Glutamatergic neuron (in vitro differentiated cells): ENCODE results near the gene IRX4. TPM values are rescaled to one million over a fixed set of nuclear protein-coding genes. Genes with fewer than 3 reads are reported as not detected.

ENCODE experiments used
- DNase-seq: peaks from one replicate; pipeline ENCODE4 v3.0.0; 2022
- H3K27ac Mint-ChIP-seq: one replicate; pipeline ENCODE4 v1.8.0; 2020; ENCODE audit warnings: mild to moderate bottlenecking, mixed read lengths, inconsistent platforms; ENCODE audit not compliant: unreplicated experiment
- H3K27me3 Mint-ChIP-seq: one replicate; pipeline ENCODE4 v1.8.0; 2020; ENCODE audit warnings: mild to moderate bottlenecking, moderate library complexity, mixed read lengths, inconsistent platforms; ENCODE audit not compliant: unreplicated experiment
- H3K36me3 Mint-ChIP-seq: one replicate; pipeline ENCODE4 v1.8.0; 2020; ENCODE audit warnings: mild to moderate bottlenecking, mixed read lengths, inconsistent platforms; ENCODE audit not compliant: unreplicated experiment
- H3K4me1 Mint-ChIP-seq: one replicate; pipeline ENCODE4 v1.8.0; 2020; ENCODE audit warnings: mild to moderate bottlenecking, low read depth, mixed read lengths, inconsistent platforms; ENCODE audit not compliant: unreplicated experiment
- H3K4me3 Mint-ChIP-seq: one replicate; pipeline ENCODE4 v1.8.0; 2020; ENCODE audit warnings: mild to moderate bottlenecking, mixed read lengths, inconsistent platforms; ENCODE audit not compliant: unreplicated experiment
- H3K9me3 Mint-ChIP-seq: one replicate; pipeline ENCODE4 v1.8.0; 2020; ENCODE audit warnings: mild to moderate bottlenecking, moderate library complexity, mixed read lengths, inconsistent platforms; ENCODE audit not compliant: unreplicated experiment
- total RNA-seq: library from RNA; stranded (reverse); fragmentation: NEBNext Ultra II Directional; extraction: Animal tissue kit (Norgen Biotek cat#: 25700); gene quantifications from one replicate; pipeline ENCODE4 v1.2.1, GENCODE V29; 2021; ENCODE audit not compliant: unreplicated experiment
- TF ChIP-seq, protein P1 (sequence below): fragments of 200-600 bp; sonication (generic); IDR thresholded peaks from one replicate; pipeline ENCODE4 v1.5.0; 2021; ENCODE audit not compliant: partially characterized antibody, unreplicated experiment

The IRX4 gene
- total RNA-seq, 1 donor from 2014 or later = 0.20 TPM

DNA sequence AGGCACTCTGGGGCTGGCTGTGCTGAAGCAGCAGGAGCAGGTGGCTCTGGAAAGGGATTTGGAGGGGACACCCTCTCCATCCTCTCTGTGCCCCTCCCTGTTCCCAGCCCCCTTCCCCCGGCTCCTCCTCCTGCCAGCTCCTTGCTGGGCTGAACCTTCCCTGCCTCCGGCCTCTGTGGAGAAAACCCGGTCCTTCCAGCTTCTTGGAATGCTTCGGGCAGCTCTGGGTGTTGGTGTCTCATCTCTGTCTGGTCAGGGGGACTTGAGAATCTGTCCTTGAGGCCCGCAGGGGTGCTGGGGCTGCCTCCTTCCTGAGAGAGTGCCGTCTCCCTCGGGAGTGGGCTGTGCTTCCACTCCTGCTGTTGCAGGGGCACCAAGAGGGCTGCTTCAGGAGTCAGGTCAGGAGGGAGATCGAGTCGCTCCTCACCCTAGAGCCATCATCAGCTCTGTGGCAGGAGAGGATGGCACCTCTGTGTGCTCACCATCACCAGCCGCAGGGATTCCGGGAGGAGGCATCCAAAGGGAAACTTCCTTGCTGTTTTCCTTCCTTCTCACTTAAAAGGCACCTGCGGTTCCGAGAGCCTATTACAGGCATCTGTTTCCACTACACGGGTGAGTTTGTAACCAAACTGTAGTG lies 50.9 kb downstream of the IRX4 start:
- no peaks in the 10 kb centered on the region for H3K27me3 Mint-ChIP-seq
- no peak for DNase-seq
- TF ChIP-seq, protein P1, sequence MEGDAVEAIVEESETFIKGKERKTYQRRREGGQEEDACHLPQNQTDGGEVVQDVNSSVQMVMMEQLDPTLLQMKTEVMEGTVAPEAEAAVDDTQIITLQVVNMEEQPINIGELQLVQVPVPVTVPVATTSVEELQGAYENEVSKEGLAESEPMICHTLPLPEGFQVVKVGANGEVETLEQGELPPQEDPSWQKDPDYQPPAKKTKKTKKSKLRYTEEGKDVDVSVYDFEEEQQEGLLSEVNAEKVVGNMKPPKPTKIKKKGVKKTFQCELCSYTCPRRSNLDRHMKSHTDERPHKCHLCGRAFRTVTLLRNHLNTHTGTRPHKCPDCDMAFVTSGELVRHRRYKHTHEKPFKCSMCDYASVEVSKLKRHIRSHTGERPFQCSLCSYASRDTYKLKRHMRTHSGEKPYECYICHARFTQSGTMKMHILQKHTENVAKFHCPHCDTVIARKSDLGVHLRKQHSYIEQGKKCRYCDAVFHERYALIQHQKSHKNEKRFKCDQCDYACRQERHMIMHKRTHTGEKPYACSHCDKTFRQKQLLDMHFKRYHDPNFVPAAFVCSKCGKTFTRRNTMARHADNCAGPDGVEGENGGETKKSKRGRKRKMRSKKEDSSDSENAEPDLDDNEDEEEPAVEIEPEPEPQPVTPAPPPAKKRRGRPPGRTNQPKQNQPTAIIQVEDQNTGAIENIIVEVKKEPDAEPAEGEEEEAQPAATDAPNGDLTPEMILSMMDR = no peak
- H3K27ac Mint-ChIP-seq = no peak overlapping the region
- H3K9me3 Mint-ChIP-seq = no peaks in the 10 kb centered on the region
- peaks cover 24% of the 10 kb centered on the region for H3K4me1 Mint-ChIP-seq
- peak overlapping the region; percentile 42 for H3K4me3 Mint-ChIP-seq
- no peaks in the 10 kb centered on the region for H3K36me3 Mint-ChIP-seq

DNA sequence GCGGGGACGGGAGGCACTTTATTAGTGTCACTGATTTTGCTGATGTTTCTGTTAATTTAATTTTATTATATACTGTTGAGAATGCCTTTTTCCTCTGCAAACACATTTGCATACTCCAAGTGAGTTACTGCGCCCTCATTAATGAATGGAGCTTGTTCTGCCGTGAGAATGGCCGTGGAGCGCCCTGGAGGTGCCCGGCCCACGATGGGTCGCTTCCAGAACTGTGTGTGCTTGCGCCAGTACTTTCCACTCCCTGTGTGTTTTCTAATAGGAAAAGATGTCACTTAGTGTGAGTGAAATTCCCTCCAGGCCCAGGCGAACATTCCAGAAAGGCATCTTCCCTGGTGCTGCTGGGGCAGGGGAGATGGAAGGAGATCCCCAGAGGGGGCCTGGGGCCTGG lies 51.5 kb downstream of the IRX4 start:
- H3K36me3 Mint-ChIP-seq = no peaks in the 10 kb centered on the region
- H3K27ac Mint-ChIP-seq = no peak overlapping the region
- peaks cover 24% of the 10 kb centered on the region for H3K4me1 Mint-ChIP-seq
- no peak overlapping the region for H3K4me3 Mint-ChIP-seq
- DNase-seq = no peak
- TF ChIP-seq, protein P1 = no peak
- H3K9me3 Mint-ChIP-seq = no peaks in the 10 kb centered on the region
- H3K27me3 Mint-ChIP-seq = no peaks in the 10 kb centered on the region

DNA sequence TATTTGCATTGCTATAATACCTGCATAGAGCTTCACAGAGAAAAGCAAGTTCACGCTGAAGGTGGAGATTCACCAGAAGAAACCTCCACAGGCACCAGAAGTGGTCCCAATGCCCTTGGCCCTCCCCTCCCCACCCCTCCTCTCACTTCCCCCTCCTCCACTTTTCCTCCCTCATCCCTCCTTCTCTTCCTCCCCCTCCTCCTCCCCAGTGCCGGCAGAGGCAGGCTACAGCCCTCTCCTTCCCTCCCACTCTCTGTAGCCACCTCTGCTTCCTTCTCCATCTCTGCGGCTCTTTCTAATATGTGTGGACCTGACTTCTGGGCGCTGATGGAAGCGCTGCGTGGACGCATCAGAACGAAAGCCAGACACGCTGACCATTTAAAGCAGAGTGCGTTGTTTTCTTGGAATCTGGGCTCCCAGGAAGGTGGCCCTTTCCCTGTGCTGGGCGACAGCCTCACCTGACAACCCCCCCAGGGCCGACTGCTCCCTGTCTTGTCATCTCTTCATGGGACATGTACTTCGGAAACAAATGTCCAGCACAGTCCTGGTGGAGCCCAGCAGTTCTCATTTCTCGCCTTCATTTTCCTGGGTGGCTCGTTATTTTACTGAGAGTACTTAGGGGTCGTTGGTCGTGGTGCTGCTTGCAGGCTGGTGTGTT lies 52.0 kb downstream of the IRX4 start:
- peaks cover under 1% of the 10 kb centered on the region for H3K27me3 Mint-ChIP-seq
- no peak overlapping the region for H3K4me3 Mint-ChIP-seq
- no peak overlapping the region for H3K27ac Mint-ChIP-seq
- H3K36me3 Mint-ChIP-seq = no peaks in the 10 kb centered on the region
- TF ChIP-seq, protein P1 = no peak
- peaks cover 20% of the 10 kb centered on the region for H3K4me1 Mint-ChIP-seq
- peaks cover under 1% of the 10 kb centered on the region for H3K9me3 Mint-ChIP-seq
- DNase-seq = no peak

DNA sequence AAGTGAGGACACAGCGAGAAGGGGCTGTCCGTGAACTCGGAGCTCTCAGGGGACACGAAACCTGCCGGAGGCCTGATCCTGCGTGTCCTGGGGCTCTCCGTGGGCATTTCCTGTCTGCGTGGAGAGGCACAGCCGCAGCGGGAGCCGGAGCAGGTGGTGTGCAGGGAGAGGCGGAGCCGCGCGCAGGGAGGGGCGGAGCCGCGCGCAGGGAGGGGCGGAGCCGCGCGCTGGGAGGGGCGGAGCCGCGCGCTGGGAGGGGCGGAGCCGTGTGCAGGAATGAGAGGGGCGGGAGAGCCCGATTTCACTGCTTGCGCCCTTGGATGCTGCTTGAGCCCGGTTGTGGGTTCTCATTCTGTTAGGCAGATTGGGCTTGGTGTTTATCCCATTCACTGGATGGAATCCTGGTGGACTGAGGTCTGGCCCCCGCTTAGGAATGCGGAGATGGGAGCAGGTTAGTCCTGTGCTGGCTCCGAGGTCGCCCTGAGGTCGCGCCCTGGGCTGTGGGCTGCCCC lies 54.8 kb downstream of the IRX4 start:
- H3K9me3 Mint-ChIP-seq = peaks cover 4% of the 10 kb centered on the region
- H3K27me3 Mint-ChIP-seq = peaks cover 4% of the 10 kb centered on the region
- H3K4me3 Mint-ChIP-seq = no peak overlapping the region
- TF ChIP-seq, protein P1 = no peak
- no peaks in the 10 kb centered on the region for H3K36me3 Mint-ChIP-seq
- H3K4me1 Mint-ChIP-seq = peaks cover 11% of the 10 kb centered on the region
- no peak overlapping the region for H3K27ac Mint-ChIP-seq
- DNase-seq = no peak

Other genes starting within 250 kb of the IRX4 start
- 40.0 TPM for gene MRPL36, start 83.1 kb downstream of the IRX4 start, total RNA-seq
- gene NDUFS6, start 81.5 kb downstream of the IRX4 start, total RNA-seq = 40.3 TPM